ENCODE measurements around the gene SLAMF8. TPM values are rescaled to one million over a fixed set of nuclear protein-coding genes. Genes with fewer than 3 reads are reported as not detected.

The SLAMF8 gene
- total and polyA plus RNA-seq, 2 donors (not counting 1 experiment from before 2014, with no cell fraction given), result 0.54 TPM; not detected in 1

GRCh38 chr1:159868766-159869165 lies 42.1 kb downstream of the SLAMF8 start:
- no peak overlapping the region for H3K4me3 ChIP-seq (ENCODE audit: control extremely low read depth in 1 of 5, extremely low read depth in 1 of 5, insufficient read depth in 1 of 5, low read depth in 2 of 5, low read length in 4 of 5)
- no peaks in the 10 kb centered on the region for H3K27me3 ChIP-seq (replicated peaks in 1 of 4; ENCODE audit: control extremely low read depth in 1 of 4, control insufficient read depth in 3 of 4, insufficient read depth in 4 of 4, low read length in 3 of 4)
- H3K27ac ChIP-seq (ENCODE audit: low read length in 2 of 2), result no peak overlapping the region
- no peak for TF ChIP-seq EZH2 (IDR thresholded peaks at IDR 0.05; ENCODE audit: borderline replicate concordance, insufficient read depth, low read depth, low read length, poor library complexity, severe bottlenecking)
- H3K36me3 ChIP-seq (replicated peaks in 1 of 2; ENCODE audit: control extremely low read depth in 1 of 2, control insufficient read depth in 1 of 2, extremely low read depth in 1 of 2, insufficient read depth in 2 of 2, low read length in 1 of 2), result no peaks in the 10 kb centered on the region
- ChIA-PET CTCF (interaction anchor here (1.1 to 1.4 kb wide), 2 partner anchors 24 to 139 kb away, joined by 3 read pairs; no protein-coding TSS in a partner anchor), POLR2A (no interaction called here)
- H3K4me1 ChIP-seq (ENCODE audit: control insufficient read depth in 2 of 2, insufficient read depth in 2 of 2, low read length in 2 of 2), result no peaks in the 10 kb centered on the region
- WGBS (ENCODE audit: insufficient coverage), result 60% methylated on average over 2 of the region's 3 CpGs
- Mint-ChIP-seq H3K4me3 (no peak overlapping the region), H3K27me3 (peaks cover 27% of the 10 kb centered on the region), H3K27ac (no peak overlapping the region), H3K4me1 (no peaks in the 10 kb centered on the region), H3K9me3 (ENCODE audit: insufficient read depth) (no peaks in the 10 kb centered on the region)
- H3K79me2 ChIP-seq (ENCODE audit: control insufficient read depth, insufficient read depth, low read length), result no peaks in the 10 kb centered on the region
- H3K4me2 ChIP-seq (replicated peaks; ENCODE audit: low read depth, low read length, poor library complexity, severe bottlenecking), result no peak overlapping the region
- no peaks in the 10 kb centered on the region for H4K20me1 ChIP-seq (ENCODE audit: control insufficient read depth, insufficient read depth, low read length, poor library complexity, severe bottlenecking)
- H3K9me3 ChIP-seq (ENCODE audit: control extremely low read depth in 1 of 3, control insufficient read depth in 2 of 3, insufficient read depth in 1 of 3, low read length in 2 of 3), result no peaks in the 10 kb centered on the region
- H2AFZ ChIP-seq (ENCODE audit: insufficient read depth, low read depth, low read length, poor library complexity, severe bottlenecking), result no peak overlapping the region
- intact Hi-C loops (cut with micrococcal nuclease), result no loop called here
- H3K9ac ChIP-seq (ENCODE audit: low read length), result no peak overlapping the region
- ATAC-seq (ENCODE audit: low read depth) (no peak), DNase-seq (no peak)

- no peak overlapping the region for H3K4me3 ChIP-seq (ENCODE audit: control extremely low read depth in 1 of 5, extremely low read depth in 1 of 5, insufficient read depth in 1 of 5, low read depth in 2 of 5, low read length in 4 of 5)
- H3K36me3 ChIP-seq (replicated peaks in 1 of 2; ENCODE audit: control extremely low read depth in 1 of 2, control insufficient read depth in 1 of 2, extremely low read depth in 1 of 2, insufficient read depth in 2 of 2, low read length in 1 of 2), result no peaks in the 10 kb centered on the region
- H3K9me3 Mint-ChIP-seq (ENCODE audit: insufficient read depth), result no peaks in the 10 kb centered on the region
- no peak for DNase-seq
- H3K4me1 ChIP-seq (ENCODE audit: control insufficient read depth in 2 of 2, insufficient read depth in 2 of 2, low read length in 2 of 2), result no peaks in the 10 kb centered on the region
- H2AFZ ChIP-seq (ENCODE audit: insufficient read depth, low read depth, low read length, poor library complexity, severe bottlenecking), result no peak overlapping the region
- no peak overlapping the region for H3K4me3 Mint-ChIP-seq
- intact Hi-C loops (cut with micrococcal nuclease), result no loop called here
- H3K27ac Mint-ChIP-seq, result no peak overlapping the region
- no peaks in the 10 kb centered on the region for H3K9me3 ChIP-seq (ENCODE audit: control extremely low read depth in 1 of 3, control insufficient read depth in 2 of 3, insufficient read depth in 1 of 3, low read length in 2 of 3)
- no peak overlapping the region for H3K4me2 ChIP-seq (replicated peaks; ENCODE audit: low read depth, low read length, poor library complexity, severe bottlenecking)
- ChIA-PET CTCF (interaction anchor here (1.1 to 1.4 kb wide), 2 partner anchors 23 to 138 kb away, joined by 3 read pairs; no protein-coding TSS in a partner anchor), POLR2A (no interaction called here)
- no peak for ATAC-seq (ENCODE audit: low read depth)
- no peaks in the 10 kb centered on the region for H3K79me2 ChIP-seq (ENCODE audit: control insufficient read depth, insufficient read depth, low read length)
- WGBS (ENCODE audit: insufficient coverage), result 25% methylated on average over 4 of the region's 4 CpGs
- peaks cover 24% of the 10 kb centered on the region for H3K27me3 Mint-ChIP-seq
- H3K27ac ChIP-seq (ENCODE audit: low read length in 2 of 2), result no peak overlapping the region
- no peaks in the 10 kb centered on the region for H3K4me1 Mint-ChIP-seq
- no peaks in the 10 kb centered on the region for H4K20me1 ChIP-seq (ENCODE audit: control insufficient read depth, insufficient read depth, low read length, poor library complexity, severe bottlenecking)
- no peaks in the 10 kb centered on the region for H3K27me3 ChIP-seq (replicated peaks in 1 of 4; ENCODE audit: control extremely low read depth in 1 of 4, control insufficient read depth in 3 of 4, insufficient read depth in 4 of 4, low read length in 3 of 4)
- H3K9ac ChIP-seq (ENCODE audit: low read length), result no peak overlapping the region
- TF ChIP-seq EZH2 (IDR thresholded peaks at IDR 0.05; ENCODE audit: borderline replicate concordance, insufficient read depth, low read depth, low read length, poor library complexity, severe bottlenecking), result no peak
- TF ChIP-seq CTCF (IDR thresholded peaks at IDR 0.05), result no peak
These were observed 42.5 kb downstream of the SLAMF8 start for GRCh38 chr1:159869173-159869572.
